GM10266 (cell line): ENCODE measurements around the gene GRK5.

ENCODE experiments used
- DNase-seq: peaks from one replicate; pipeline ENCODE4 v3.0.0; 2012; ENCODE audit errors: extremely low spot score
- TF ChIP-seq, protein P1 (sequence below): IDR thresholded peaks from 2 replicates; pipeline ENCODE4 v1.5.1; 2012; ENCODE audit warnings: mild to moderate bottlenecking, low read depth; ENCODE audit not compliant: control insufficient read depth, insufficient read depth; ENCODE audit errors: missing control alignments

Gene GRK5

DNA sequence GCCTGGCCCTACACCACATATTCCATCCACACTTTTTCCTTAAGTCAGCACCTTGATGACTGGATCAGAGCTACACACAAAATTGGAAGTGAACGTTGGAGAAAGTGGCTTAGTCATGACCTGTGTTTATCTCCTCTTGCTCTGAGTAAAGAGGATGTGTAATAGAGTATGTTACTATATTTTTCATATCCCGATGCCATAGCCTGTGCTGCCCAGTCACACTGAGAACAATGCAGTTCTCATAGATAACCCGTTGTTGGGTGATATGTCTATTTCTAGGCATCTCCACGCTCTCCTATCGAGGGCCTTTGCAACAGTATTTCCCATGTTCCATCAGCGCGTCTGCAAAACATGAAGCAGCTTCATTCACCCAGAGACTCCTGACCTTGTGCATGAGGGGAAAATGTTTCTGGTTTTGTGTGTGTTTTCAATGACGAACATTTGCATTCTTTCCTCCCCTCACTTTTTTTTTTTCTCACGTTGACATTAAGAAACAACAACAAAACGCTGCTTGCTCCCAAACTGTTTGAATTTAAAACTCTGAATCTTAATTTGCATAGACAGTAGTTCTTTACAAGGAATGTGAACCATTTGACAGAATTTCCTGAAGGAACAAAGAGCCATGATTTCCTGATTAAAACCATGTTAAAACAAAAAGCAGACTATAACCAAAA is 43.4 kb downstream of the GRK5 start:
- DNase-seq, result no peak
- TF ChIP-seq, protein P1, sequence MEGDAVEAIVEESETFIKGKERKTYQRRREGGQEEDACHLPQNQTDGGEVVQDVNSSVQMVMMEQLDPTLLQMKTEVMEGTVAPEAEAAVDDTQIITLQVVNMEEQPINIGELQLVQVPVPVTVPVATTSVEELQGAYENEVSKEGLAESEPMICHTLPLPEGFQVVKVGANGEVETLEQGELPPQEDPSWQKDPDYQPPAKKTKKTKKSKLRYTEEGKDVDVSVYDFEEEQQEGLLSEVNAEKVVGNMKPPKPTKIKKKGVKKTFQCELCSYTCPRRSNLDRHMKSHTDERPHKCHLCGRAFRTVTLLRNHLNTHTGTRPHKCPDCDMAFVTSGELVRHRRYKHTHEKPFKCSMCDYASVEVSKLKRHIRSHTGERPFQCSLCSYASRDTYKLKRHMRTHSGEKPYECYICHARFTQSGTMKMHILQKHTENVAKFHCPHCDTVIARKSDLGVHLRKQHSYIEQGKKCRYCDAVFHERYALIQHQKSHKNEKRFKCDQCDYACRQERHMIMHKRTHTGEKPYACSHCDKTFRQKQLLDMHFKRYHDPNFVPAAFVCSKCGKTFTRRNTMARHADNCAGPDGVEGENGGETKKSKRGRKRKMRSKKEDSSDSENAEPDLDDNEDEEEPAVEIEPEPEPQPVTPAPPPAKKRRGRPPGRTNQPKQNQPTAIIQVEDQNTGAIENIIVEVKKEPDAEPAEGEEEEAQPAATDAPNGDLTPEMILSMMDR, result no peak

DNA sequence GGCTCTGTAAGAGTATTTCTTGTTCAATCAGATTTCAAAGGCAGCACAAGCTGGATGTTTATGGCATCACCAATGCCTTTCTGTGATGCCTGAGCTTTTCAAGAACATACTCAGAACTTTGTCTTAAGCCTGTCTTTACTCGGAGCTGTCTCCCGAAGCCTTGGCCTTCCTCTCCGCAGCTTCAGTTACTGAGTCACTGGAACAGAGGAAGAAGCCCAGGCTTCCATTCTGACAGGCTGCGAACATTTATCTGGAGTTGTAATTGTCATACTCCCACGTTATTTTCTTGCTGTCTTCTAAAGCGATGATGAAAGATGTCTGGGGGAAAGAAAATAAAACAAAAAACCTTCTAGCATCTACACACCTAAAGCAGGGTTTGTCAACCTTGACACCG is 43.9 kb downstream of the GRK5 start:
- TF ChIP-seq, protein P1, result no peak

DNA sequence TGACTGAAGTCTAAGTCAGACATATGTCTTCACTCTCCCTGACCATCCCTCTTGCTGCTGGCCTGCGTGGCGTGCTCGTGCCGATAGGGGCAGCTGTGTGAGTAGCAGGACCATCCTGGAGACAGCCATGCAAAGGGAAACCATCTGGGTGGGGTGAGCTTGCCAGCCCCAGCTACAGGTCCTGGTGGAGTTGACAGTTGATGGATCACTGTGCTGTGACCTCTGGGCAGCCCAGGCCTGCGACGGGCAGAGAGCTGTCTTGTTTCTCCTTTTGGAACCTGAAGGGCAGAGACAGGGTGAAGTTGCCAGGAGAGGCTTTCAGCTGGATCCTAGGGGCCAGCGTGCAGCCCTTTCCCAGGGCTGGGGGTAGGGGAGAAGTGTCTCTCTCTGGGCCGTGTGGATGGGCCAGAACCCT is 44.7 kb downstream of the GRK5 start:
- no peak for DNase-seq
- TF ChIP-seq, protein P1, result no peak

More for the DNA sequence above, 43.9 kb downstream of the GRK5 start:
- no peak for DNase-seq

DNA sequence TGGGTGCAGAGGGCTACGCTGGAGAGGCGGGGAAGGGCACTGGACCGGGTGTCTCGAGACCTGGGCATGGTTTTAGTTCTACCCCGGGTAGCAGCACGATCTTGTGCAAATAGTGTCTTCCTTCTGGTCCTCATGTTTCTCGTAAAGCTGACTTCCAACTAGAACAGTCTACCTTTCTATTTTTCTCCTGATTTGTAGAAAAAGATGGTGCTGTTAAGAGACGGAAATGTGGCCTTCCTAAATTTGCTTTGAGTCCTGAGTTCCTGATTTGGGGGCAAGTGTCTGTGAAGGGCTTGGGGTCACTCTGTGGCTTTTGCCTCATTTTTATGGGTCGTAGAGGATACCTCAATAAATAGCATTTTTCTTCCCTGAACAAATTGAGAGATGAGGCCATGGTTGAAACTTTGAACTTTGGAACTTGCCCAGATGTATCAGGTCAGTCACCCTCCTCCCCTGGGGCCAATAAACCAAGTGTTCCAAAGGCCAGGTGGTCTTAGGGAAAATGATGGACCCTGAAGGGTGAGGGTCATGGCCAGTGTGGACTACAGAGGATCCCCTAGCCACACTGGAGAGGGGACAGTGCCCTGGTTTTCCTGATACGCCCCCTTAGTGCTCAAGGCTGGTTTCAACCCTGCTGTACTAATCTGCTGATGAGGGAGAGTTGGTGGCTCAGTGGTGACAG is 45.2 kb downstream of the GRK5 start:
- TF ChIP-seq, protein P1, result no peak

DNA sequence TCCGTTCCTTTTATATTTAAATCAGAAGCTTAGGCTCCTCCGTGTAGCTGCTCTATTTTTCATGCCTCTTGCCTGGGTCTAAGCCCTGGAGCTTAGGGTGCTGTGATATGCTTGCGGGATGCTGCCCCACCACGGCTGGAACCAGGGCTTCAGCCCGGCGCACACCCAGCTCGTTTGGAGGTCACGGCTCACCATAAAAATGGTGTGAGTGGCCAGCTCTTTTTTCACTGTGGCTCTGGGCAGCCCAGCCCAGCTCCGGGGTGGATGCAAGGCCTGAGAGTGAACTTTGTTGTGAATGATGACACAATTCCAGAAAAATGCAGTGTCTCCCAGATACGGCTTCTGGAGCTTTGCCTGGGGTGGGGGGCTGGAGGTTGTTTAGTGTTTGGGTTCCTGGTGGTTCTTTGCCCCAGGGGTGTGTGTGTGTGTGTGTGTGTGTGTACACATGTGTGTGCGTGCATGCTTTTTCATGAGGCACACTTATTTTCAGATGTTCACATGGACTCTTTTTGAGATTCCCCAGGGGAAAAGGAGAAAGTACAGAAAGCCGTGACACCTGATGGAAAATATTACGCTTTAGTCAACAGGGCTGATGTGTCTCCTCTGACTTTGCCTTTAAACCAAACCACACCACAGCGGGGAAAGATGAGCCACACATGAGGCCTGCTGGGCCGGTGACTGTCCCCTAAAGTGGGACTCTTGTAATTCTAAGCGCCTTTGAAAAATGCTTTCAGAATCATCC is 46.2 kb downstream of the GRK5 start:
- DNase-seq, result peak; percentile 50
- TF ChIP-seq, protein P1, result no peak

More for the DNA sequence above, 45.2 kb downstream of the GRK5 start:
- no peak for DNase-seq

DNA sequence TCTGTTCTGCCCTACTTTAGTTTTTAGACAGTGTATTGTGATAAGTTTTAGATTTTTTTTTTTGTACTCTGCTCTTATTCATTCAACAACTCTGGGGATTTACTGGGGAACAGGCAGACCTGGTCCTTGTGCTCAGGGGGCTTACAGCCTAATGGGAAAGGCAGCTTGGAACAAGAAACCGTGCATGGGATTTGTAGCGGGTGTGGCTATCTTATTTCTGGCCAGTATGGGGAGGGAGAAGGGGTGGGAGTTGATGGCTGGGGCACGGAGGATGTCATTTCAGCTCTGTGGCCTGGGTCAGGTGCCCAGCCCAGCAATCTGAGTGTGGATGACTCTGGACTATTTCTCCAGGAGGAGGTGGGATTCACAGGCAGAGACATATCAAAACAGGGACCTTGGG is 47.0 kb downstream of the GRK5 start:
- DNase-seq, result no peak
- TF ChIP-seq, protein P1, result no peak
